Natural killer cell (primary cell): ENCODE data around the gene RNF11. TPM values are rescaled to one million over a fixed set of nuclear protein-coding genes. Genes with fewer than 3 reads are reported as not detected.

ENCODE experiments used
- ATAC-seq, 3 donors: fragments of 150-1000 bp in 2 of 3; fragments of 200-7000 bp in 1 of 3; cut with Tn5 transposase; 1 replicate in 1 of 3; 2 replicates in 2 of 3; pipeline ENCODE4 v1.10.0; 2021; ENCODE audit warnings: mild to moderate bottlenecking in 2 of 3, moderate library complexity in 2 of 3
- DNase-seq, 2 donors: peaks; one replicate each; pipeline versions ENCODE4 v3.0.0 to v3.0.0-alpha.2; 2013 to 2021; ENCODE audit warnings: mixed read lengths in 1 of 2
- H3K27ac ChIP-seq: one replicate; pipeline ENCODE4 v1.5.1; 2013; ENCODE audit warnings: mild to moderate bottlenecking, low read length
- H3K27me3 ChIP-seq: one replicate; pipeline ENCODE4 v1.6.1; 2013; ENCODE audit warnings: low read length; ENCODE audit not compliant: control insufficient read depth, insufficient read depth
- H3K36me3 ChIP-seq: one replicate; pipeline ENCODE4 v1.6.1; 2013; ENCODE audit warnings: low read length; ENCODE audit not compliant: control insufficient read depth, insufficient read depth
- H3K4me1 ChIP-seq: one replicate; pipeline ENCODE4 v1.6.1; 2013; ENCODE audit warnings: low read length; ENCODE audit not compliant: control insufficient read depth, insufficient read depth
- H3K4me3 ChIP-seq: one replicate; pipeline ENCODE4 v1.5.1; 2013; ENCODE audit warnings: low read length
- H3K9me3 ChIP-seq: one replicate; pipeline ENCODE4 v1.6.1; 2013; ENCODE audit warnings: low read length; ENCODE audit not compliant: control insufficient read depth, insufficient read depth
- H3K27ac Mint-ChIP-seq, 2 donors: one replicate each; pipeline ENCODE4 v1.8.0; 2022; ENCODE audit warnings: mild to moderate bottlenecking in 2 of 2, mixed read lengths in 2 of 2, moderate library complexity in 1 of 2
- H3K27me3 Mint-ChIP-seq, 2 donors: one replicate each; pipeline ENCODE4 v1.8.0; 2022; ENCODE audit warnings: low read depth in 2 of 2, mixed read lengths in 2 of 2
- H3K36me3 Mint-ChIP-seq: one replicate; pipeline ENCODE4 v1.8.0; 2022; ENCODE audit warnings: mixed read lengths
- H3K4me1 Mint-ChIP-seq, 2 donors: one replicate each; pipeline ENCODE4 v1.8.0; 2022; ENCODE audit warnings: mixed read lengths in 2 of 2
- H3K4me3 Mint-ChIP-seq: one replicate; pipeline ENCODE4 v1.8.0; 2022; ENCODE audit warnings: mild to moderate bottlenecking, moderate library complexity, mixed read lengths
- H3K9me3 Mint-ChIP-seq, 2 donors: one replicate each; pipeline ENCODE4 v1.8.0; 2022; ENCODE audit warnings: mixed read lengths in 2 of 2
- CTCF ChIP-seq: fragments of 200-600 bp; IDR thresholded peaks from one replicate; pipeline ENCODE4 v1.8.0; 2022; ENCODE audit warnings: antibody characterized with exemption
- WGBS: methylation state at CpG from one replicate; pipeline ENCODE4 v1.1.7; 2013; ENCODE audit warnings: missing lambda C conversion rate; ENCODE audit not compliant: insufficient coverage; 5-methylcytosine and 5-hydroxymethylcytosine counted together
- intact Hi-C: fragments of 100-400 bp; cut with micrococcal nuclease; formaldehyde crosslinking; loops from one replicate; pipeline ENCODE4 v1.14.2; 2022
- total RNA-seq, 4 donors: library from RNA; stranded (reverse); fragments of 120-200 nt in 1 of 4; gene quantifications; one replicate each; pipeline versions ENCODE4 v1.2.3 to v1.2.4, GENCODE V29; 2013 to 2022

RNF11 gene
- total RNA-seq, 3 donors from 2014 or later (not counting 1 experiment from before 2014, with no cell fraction given) = 68.3 to 89.5 (median 68.4) TPM

- ATAC-seq (no peak), DNase-seq (no peak)
- no peak for TF ChIP-seq CTCF
- Mint-ChIP-seq H3K27me3 (no peaks in the 10 kb centered on the region), H3K9me3 (no peaks in the 10 kb centered on the region), H3K4me3 (no peak overlapping the region), H3K27ac (no peak overlapping the region), H3K36me3 (no peaks in the 10 kb centered on the region), H3K4me1 (no peaks in the 10 kb centered on the region)
- H3K4me3 ChIP-seq = no peak overlapping the region
- intact Hi-C loops = no loop called here
- no peaks in the 10 kb centered on the region for H3K4me1 ChIP-seq
- H3K9me3 ChIP-seq = no peaks in the 10 kb centered on the region
- no peaks in the 10 kb centered on the region for H3K27me3 ChIP-seq
- H3K36me3 ChIP-seq = no peaks in the 10 kb centered on the region
- 94% methylated on average over 5 of the region's 5 CpGs for WGBS
- no peak overlapping the region for H3K27ac ChIP-seq
Observed at GRCh38 chr1:51283979-51284378, 47.9 kb downstream of the RNF11 start.

- H3K4me1 ChIP-seq = no peaks in the 10 kb centered on the region
- DNase-seq (no peak), ATAC-seq (no peak)
- intact Hi-C loops = no loop called here
- H3K9me3 ChIP-seq = no peaks in the 10 kb centered on the region
- no peak overlapping the region for H3K4me3 Mint-ChIP-seq
- no peaks in the 10 kb centered on the region for H3K9me3 Mint-ChIP-seq
- no peak overlapping the region for H3K27ac ChIP-seq
- H3K4me3 ChIP-seq = no peak overlapping the region
- no peaks in the 10 kb centered on the region for H3K27me3 Mint-ChIP-seq
- no peaks in the 10 kb centered on the region for H3K36me3 Mint-ChIP-seq
- H3K4me1 Mint-ChIP-seq = no peaks in the 10 kb centered on the region
- H3K27ac Mint-ChIP-seq = no peak overlapping the region
- H3K27me3 ChIP-seq = no peaks in the 10 kb centered on the region
- TF ChIP-seq CTCF = no peak
- H3K36me3 ChIP-seq = no peaks in the 10 kb centered on the region
Observed at GRCh38 chr1:51284487-51284954, 48.4 kb downstream of the RNF11 start.

GRCh38 chr1:51285055-51285454, 49.0 kb downstream of the RNF11 start:
- ATAC-seq = no peak
- Mint-ChIP-seq H3K4me1 (no peaks in the 10 kb centered on the region), H3K27ac (no peak overlapping the region)

More at GRCh38 chr1:51285055-51285454, 49.0 kb downstream of the RNF11 start:
- H3K4me3 Mint-ChIP-seq = no peak overlapping the region
- Histone ChIP-seq H3K4me1 (no peaks in the 10 kb centered on the region), H3K36me3 (no peaks in the 10 kb centered on the region), H3K27me3 (no peaks in the 10 kb centered on the region), H3K27ac (no peak overlapping the region), H3K4me3 (no peak overlapping the region), H3K9me3 (no peaks in the 10 kb centered on the region)
- intact Hi-C loops = no loop called here
- no CpG with 5 or more reads among the region's 1 CpG for whole genome bisulfite sequencing
- H3K36me3 Mint-ChIP-seq = no peaks in the 10 kb centered on the region
- H3K9me3 Mint-ChIP-seq = no peaks in the 10 kb centered on the region
- TF ChIP-seq CTCF = no peak
- DNase-seq = no peak
- H3K27me3 Mint-ChIP-seq = no peaks in the 10 kb centered on the region
